RWPE1 (cell line): ENCODE results near the gene ACSS2.

Source experiments
- CTCF ChIA-PET: fragments of 350-600 bp; sonication (Branson Sonifier 250); formaldehyde crosslinking; extraction: SDS; loops from one replicate; lab custom pipeline; 2021; lab: Yijun Ruan, JAX
- POLR2A ChIA-PET: fragments of 400-600 bp; formaldehyde crosslinking; extraction: SDS; loops from one replicate; lab custom pipeline; 2020; ENCODE audit warnings: antibody characterized with exemption; ENCODE audit not compliant: low non-redundant PET; lab: Yijun Ruan, JAX
- DNase-seq: peaks from one replicate; pipeline ENCODE4 v3.0.0; 2012; ENCODE audit warnings: low spot score
- H3K27ac ChIP-seq: fragments of 450-650 bp; 2 replicates; pipeline ENCODE4 v1.5.1; 2017
- CTCF ChIP-seq: fragments of 450-650 bp; conservative IDR thresholded peaks from 2 replicates; pipeline ENCODE4 v1.5.1; 2017; ENCODE audit warnings: low read depth, mild to moderate bottlenecking

Gene ACSS2

GRCh38 chr20:34922654-34923381, 46.4 kb downstream of the ACSS2 start:
- POLR2A ChIA-PET: no interaction called here
- no peak for TF ChIP-seq CTCF

GRCh38 chr20:34923414-34923813, 47.0 kb downstream of the ACSS2 start:
- ChIA-PET CTCF (interaction anchor here (0.6 kb wide), 1 partner anchor 505 kb away, joined by 3 read pairs; no protein-coding TSS in a partner anchor), POLR2A (no interaction called here)
- H3K27ac ChIP-seq: peak overlapping the region; percentile 48; the same call in 1 of the 2 replicates
- DNase-seq: no peak
- TF ChIP-seq CTCF: no peak

More at GRCh38 chr20:34922654-34923381, 46.4 kb downstream of the ACSS2 start:
- CTCF ChIA-PET: interaction anchor here (0.6 to 0.7 kb wide), 2 partner anchors 30 to 407 kb away, joined by 3 read pairs; no protein-coding TSS in a partner anchor
- peak; percentile 99 for DNase-seq
- peak overlapping the region; percentile 75 for H3K27ac ChIP-seq

- DNase-seq: no peak
- peak overlapping the region; percentile 29; the same call in 1 of the 2 replicates for H3K27ac ChIP-seq
- CTCF ChIA-PET: interaction anchor here (0.6 to 0.7 kb wide), 2 partner anchors 63 to 830 kb away, joined by 3 to 5 read pairs; no protein-coding TSS in a partner anchor
- no peak for TF ChIP-seq CTCF
- POLR2A ChIA-PET: no interaction called here
Measured at GRCh38 chr20:34925341-34925740, 48.9 kb downstream of the ACSS2 start.

GRCh38 chr20:34925981-34926380, 49.6 kb downstream of the ACSS2 start:
- POLR2A ChIA-PET: no interaction called here
- CTCF ChIA-PET: no interaction called here
- no peak for DNase-seq
- TF ChIP-seq CTCF: no peak
- H3K27ac ChIP-seq: peak overlapping the region; percentile 29

- no peak for TF ChIP-seq CTCF
- no peak for DNase-seq
- ChIA-PET CTCF (no interaction called here), POLR2A (no interaction called here)
- H3K27ac ChIP-seq: peak overlapping the region; percentile 59
Measured at GRCh38 chr20:34926581-34926980, 50.2 kb downstream of the ACSS2 start.

GRCh38 chr20:34927736-34928135, 51.3 kb downstream of the ACSS2 start:
- ChIA-PET CTCF (interaction anchor here (1.2 kb wide), 1 partner anchor 20 kb away, joined by 4 read pairs; no protein-coding TSS in a partner anchor), POLR2A (no interaction called here)
- peak overlapping the region; percentile 59; the same call in 1 of the 2 replicates for H3K27ac ChIP-seq
- no peak for TF ChIP-seq CTCF
- peak; percentile 71 for DNase-seq
